ENCODE results near the gene SPECC1.

SPECC1 gene

GRCh38 chr17:20077978-20078685 lies 69.0 kb downstream of the SPECC1 start:
- H3K4me3 Mint-ChIP-seq, result no peak overlapping the region
- peaks cover 4% of the 10 kb centered on the region for H3K4me1 Mint-ChIP-seq
- DNase-seq, result no peak
- H3K9me3 Mint-ChIP-seq, result no peaks in the 10 kb centered on the region
- no peak overlapping the region for H3K27ac Mint-ChIP-seq
- H3K27me3 Mint-ChIP-seq (ENCODE audit: low read depth, poor library complexity), result peaks cover 9% of the 10 kb centered on the region
- TF ChIP-seq CTCF (IDR thresholded peaks at IDR 0.05), result no peak
- H3K36me3 Mint-ChIP-seq (ENCODE audit: low read depth), result no peaks in the 10 kb centered on the region

- Mint-ChIP-seq H3K4me1 (no peaks in the 10 kb centered on the region), H3K36me3 (ENCODE audit: low read depth) (no peaks in the 10 kb centered on the region), H3K4me3 (no peak overlapping the region), H3K27ac (no peak overlapping the region), H3K9me3 (no peaks in the 10 kb centered on the region), H3K27me3 (ENCODE audit: low read depth, poor library complexity) (peaks cover 9% of the 10 kb centered on the region)
- TF ChIP-seq CTCF (IDR thresholded peaks at IDR 0.05), result no peak
- no peak for DNase-seq
These were observed 71.4 kb downstream of the SPECC1 start for GRCh38 chr17:20080513-20080912.

- H3K36me3 Mint-ChIP-seq (ENCODE audit: low read depth), result no peaks in the 10 kb centered on the region
- TF ChIP-seq CTCF (IDR thresholded peaks at IDR 0.05), result no peak
- no peak overlapping the region for H3K27ac Mint-ChIP-seq
- peaks cover 11% of the 10 kb centered on the region for H3K27me3 Mint-ChIP-seq (ENCODE audit: low read depth, poor library complexity)
- no peak overlapping the region for H3K4me3 Mint-ChIP-seq
- no peaks in the 10 kb centered on the region for H3K4me1 Mint-ChIP-seq
- no peaks in the 10 kb centered on the region for H3K9me3 Mint-ChIP-seq
- no peak for DNase-seq
These were observed 74.1 kb downstream of the SPECC1 start for GRCh38 chr17:20083156-20083859.

GRCh38 chr17:20084621-20085282 lies 75.6 kb downstream of the SPECC1 start:
- peaks cover 11% of the 10 kb centered on the region for H3K27me3 Mint-ChIP-seq (ENCODE audit: low read depth, poor library complexity)
- H3K9me3 Mint-ChIP-seq, result no peaks in the 10 kb centered on the region
- H3K27ac Mint-ChIP-seq, result no peak overlapping the region

GRCh38 chr17:20085283-20085845 lies 76.2 kb downstream of the SPECC1 start:
- TF ChIP-seq CTCF (IDR thresholded peaks at IDR 0.05), result no peak
- no peak for DNase-seq
- no peak overlapping the region for H3K27ac Mint-ChIP-seq

More at GRCh38 chr17:20084621-20085282, 75.6 kb downstream of the SPECC1 start:
- no peak for DNase-seq
- Mint-ChIP-seq H3K4me3 (no peak overlapping the region), H3K36me3 (ENCODE audit: low read depth) (no peaks in the 10 kb centered on the region), H3K4me1 (no peaks in the 10 kb centered on the region)
- no peak for TF ChIP-seq CTCF (IDR thresholded peaks at IDR 0.05)

More at GRCh38 chr17:20085283-20085845, 76.2 kb downstream of the SPECC1 start:
- Mint-ChIP-seq H3K4me3 (no peak overlapping the region), H3K27me3 (ENCODE audit: low read depth, poor library complexity) (peaks cover 11% of the 10 kb centered on the region), H3K4me1 (no peaks in the 10 kb centered on the region), H3K36me3 (ENCODE audit: low read depth) (no peaks in the 10 kb centered on the region), H3K9me3 (no peaks in the 10 kb centered on the region)

Measured in nephron progenitor cell (in vitro differentiated cells).